Measurements from ENCODE around the gene DUSP22. TPM values are rescaled to one million over a fixed set of nuclear protein-coding genes. Genes with fewer than 3 reads are reported as not detected.
A peak's percentile ranks its signal among the peaks of the same experiment; 100 is the strongest.
"Not testable (repeated sequence)": the region's sequence is repeated elsewhere in the genome, so short reads cannot be mapped to it uniquely, and the experiment has no call there.

The DUSP22 gene
- total RNA-seq, 4 donors from 2014 or later: 53.3 to 95.2 (median 71.3) TPM

- WGBS: 89% methylated on average over 11 of the region's 11 CpGs
- H3K27ac ChIP-seq: no peak overlapping the region
- no peaks in the 10 kb centered on the region for H3K27me3 ChIP-seq
- no peak for TF ChIP-seq CTCF (IDR thresholded peaks at IDR 0.05)
- peaks cover 31% of the 10 kb centered on the region for H3K4me1 ChIP-seq
- H3K36me3 ChIP-seq: no peaks in the 10 kb centered on the region
- DNase-seq (ENCODE audit: low spot score in 2 of 2): no peak
- H3K9me3 ChIP-seq: no peaks in the 10 kb centered on the region
- no peak overlapping the region for H3K4me3 ChIP-seq
These were observed 32.4 kb downstream of the DUSP22 start for GRCh38 chr6:324729-325125.

- 91% methylated on average over 12 of the region's 16 CpGs for WGBS
- not testable (repeated sequence) for H3K27ac ChIP-seq; H3K36me3 ChIP-seq; H3K9me3 ChIP-seq; H3K27me3 ChIP-seq; DNase-seq (ENCODE audit: low spot score in 2 of 2); H3K4me3 ChIP-seq
- H3K4me1 ChIP-seq: peaks cover 31% of the 10 kb centered on the region
These were observed 33.0 kb downstream of the DUSP22 start for GRCh38 chr6:325161-325860.

GRCh38 chr6:326066-326465 is 33.8 kb downstream of the DUSP22 start:
- DNase-seq (ENCODE audit: low spot score in 2 of 2); H3K27ac ChIP-seq; H3K27me3 ChIP-seq; H3K9me3 ChIP-seq; H3K4me3 ChIP-seq; H3K36me3 ChIP-seq: not testable (repeated sequence)
- H3K4me1 ChIP-seq: peaks cover 31% of the 10 kb centered on the region
- WGBS: 80% methylated on average over 1 of the region's 9 CpGs

- WGBS: 89% methylated on average over 13 of the region's 13 CpGs
- Histone ChIP-seq H3K4me3 (no peak overlapping the region), H3K9me3 (no peaks in the 10 kb centered on the region), H3K27me3 (no peaks in the 10 kb centered on the region), H3K36me3 (no peaks in the 10 kb centered on the region), H3K27ac (no peak overlapping the region), H3K4me1 (peaks cover 26% of the 10 kb centered on the region)
- no peak for DNase-seq (ENCODE audit: low spot score in 2 of 2)
- TF ChIP-seq POLR2AphosphoS5 (IDR thresholded peaks at IDR 0.05) (no peak), EP300 (IDR thresholded peaks at IDR 0.05) (no peak), CTCF (IDR thresholded peaks at IDR 0.05) (no peak), POLR2A (IDR thresholded peaks at IDR 0.05) (no peak)
These were observed 34.7 kb downstream of the DUSP22 start for GRCh38 chr6:326896-327537.

- no peak for DNase-seq (ENCODE audit: low spot score in 2 of 2)
- H3K27me3 ChIP-seq: no peaks in the 10 kb centered on the region
- no peaks in the 10 kb centered on the region for H3K36me3 ChIP-seq
- WGBS: 56% methylated on average over 10 of the region's 10 CpGs
- H3K9me3 ChIP-seq: no peaks in the 10 kb centered on the region
- TF ChIP-seq POLR2AphosphoS5 (IDR thresholded peaks at IDR 0.05) (no peak), POLR2A (IDR thresholded peaks at IDR 0.05) (no peak), CTCF (IDR thresholded peaks at IDR 0.05) (peak in 1 of 2 donors; percentile 5), EP300 (IDR thresholded peaks at IDR 0.05) (no peak)
- no peak overlapping the region for H3K27ac ChIP-seq
- peaks cover 26% of the 10 kb centered on the region for H3K4me1 ChIP-seq
- H3K4me3 ChIP-seq: no peak overlapping the region
These were observed 35.3 kb downstream of the DUSP22 start for GRCh38 chr6:327538-328116.

GRCh38 chr6:328136-328670 is 35.9 kb downstream of the DUSP22 start:
- 39% methylated on average over 8 of the region's 8 CpGs for WGBS

More at GRCh38 chr6:328136-328670, 35.9 kb downstream of the DUSP22 start:
- Histone ChIP-seq H3K36me3 (no peaks in the 10 kb centered on the region), H3K4me3 (no peak overlapping the region), H3K27ac (no peak overlapping the region), H3K4me1 (peaks cover 31% of the 10 kb centered on the region), H3K27me3 (no peaks in the 10 kb centered on the region), H3K9me3 (no peaks in the 10 kb centered on the region)
- DNase-seq (ENCODE audit: low spot score in 2 of 2): no peak
- TF ChIP-seq POLR2AphosphoS5 (IDR thresholded peaks at IDR 0.05): peak in 1 of 3 donors; percentile 26
- TF ChIP-seq EP300 (IDR thresholded peaks at IDR 0.05): no peak

Measured in suprapubic skin (tissue), 4 donors.